Right renal pelvis (tissue), 4 donors: ENCODE results near the gene GPRIN2. TPM values are rescaled to one million over a fixed set of nuclear protein-coding genes. Genes with fewer than 3 reads are reported as not detected.
"Not testable (repeated sequence)": the region's sequence is repeated elsewhere in the genome, so short reads cannot be mapped to it uniquely, and the experiment has no call there.

Source experiments
- DNase-seq, 4 donors: peaks; one replicate each; pipeline ENCODE4 v3.0.0-alpha.2; 2013; ENCODE audit warnings: low read depth in 4 of 4, low spot score in 3 of 4, missing footprints in 1 of 4
- polyA plus RNA-seq, 4 donors: library from polyadenylated mRNA; unstranded; fragments of 120-200 nt; gene quantifications; one replicate each; pipeline ENCODE4 v1.2.1, GENCODE V29; 2013; ENCODE audit not compliant: insufficient read length in 4 of 4

GPRIN2 gene
- polyA plus RNA-seq, 4 donors, result 3.2 to 7.4 (median 4.6) TPM

DNA sequence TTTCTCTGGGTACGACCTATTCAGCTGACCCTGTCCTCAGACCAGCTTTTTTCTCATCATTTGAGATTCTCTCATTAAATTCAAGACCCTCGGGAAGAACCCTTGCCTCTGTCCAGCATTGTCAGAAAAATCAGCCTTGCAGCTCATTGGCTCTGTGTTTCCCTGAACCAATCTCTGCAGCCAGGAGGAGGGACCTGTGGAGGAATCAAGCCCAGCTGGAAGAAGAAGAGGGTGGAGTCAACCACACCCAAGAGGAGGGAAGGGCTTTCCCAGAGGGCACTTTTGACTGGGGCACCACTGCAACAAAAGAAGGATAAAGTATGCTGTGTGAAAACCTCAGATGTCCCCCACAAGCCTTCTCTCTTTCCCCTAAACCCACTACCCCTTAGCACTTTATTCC is 14.2 kb upstream of the GPRIN2 start:
- DNase-seq, result not testable (repeated sequence)

DNA sequence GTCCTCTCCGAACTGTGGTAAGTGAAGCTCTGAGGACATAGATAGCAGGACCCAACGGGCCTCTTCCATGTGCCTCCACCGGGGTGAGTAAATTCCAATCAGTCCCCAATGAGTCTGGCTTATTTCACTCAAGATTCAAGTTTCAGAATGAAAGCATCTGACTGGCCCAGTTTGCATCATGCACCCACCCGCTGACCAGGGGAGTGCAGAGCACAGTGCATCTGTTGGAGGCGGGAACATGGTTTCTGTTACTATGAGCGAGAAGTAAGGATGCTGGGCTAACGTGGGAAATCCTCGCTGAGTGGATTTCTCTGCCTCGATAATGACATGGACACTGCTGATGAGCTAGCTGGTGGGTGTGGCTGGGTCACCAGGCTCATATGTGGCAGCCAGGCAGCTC is 10.7 kb upstream of the GPRIN2 start:
- not testable (repeated sequence) for DNase-seq

DNA sequence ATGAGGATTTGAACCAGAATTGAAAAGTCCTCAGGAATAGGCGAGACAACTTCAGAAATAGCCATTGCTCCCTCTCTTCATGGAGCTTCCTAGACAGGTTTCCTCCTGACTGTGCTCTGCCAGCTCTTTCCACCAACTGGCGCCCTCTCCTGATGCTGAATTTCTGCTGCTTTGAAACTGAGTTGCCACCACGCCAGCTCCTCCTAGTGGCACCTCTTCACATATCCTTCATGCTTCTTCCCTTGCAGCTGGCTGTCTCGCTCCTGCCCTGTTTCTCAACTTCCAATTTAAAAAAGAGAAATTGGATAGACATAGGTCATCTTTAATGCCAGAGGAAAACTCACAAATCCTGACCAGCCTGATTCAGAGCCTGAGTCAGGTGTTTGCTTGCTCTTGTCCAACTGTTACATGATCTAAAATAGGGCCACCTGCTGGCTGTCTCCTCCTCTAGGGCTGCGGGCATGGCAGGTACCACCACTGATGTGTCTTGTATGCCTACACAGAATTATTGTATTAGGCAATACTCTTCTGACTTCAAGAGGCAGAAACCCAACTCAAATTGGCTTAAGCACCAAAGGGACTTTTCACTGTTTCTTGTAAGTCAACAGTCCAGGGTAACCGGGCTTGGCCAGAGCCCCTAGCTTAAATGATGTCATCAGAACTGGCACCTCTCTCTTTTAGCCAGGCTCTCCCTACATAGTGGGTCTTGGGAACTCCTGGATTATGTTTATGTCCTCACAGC is 9.3 kb upstream of the GPRIN2 start:
- DNase-seq, result not testable (repeated sequence)

DNA sequence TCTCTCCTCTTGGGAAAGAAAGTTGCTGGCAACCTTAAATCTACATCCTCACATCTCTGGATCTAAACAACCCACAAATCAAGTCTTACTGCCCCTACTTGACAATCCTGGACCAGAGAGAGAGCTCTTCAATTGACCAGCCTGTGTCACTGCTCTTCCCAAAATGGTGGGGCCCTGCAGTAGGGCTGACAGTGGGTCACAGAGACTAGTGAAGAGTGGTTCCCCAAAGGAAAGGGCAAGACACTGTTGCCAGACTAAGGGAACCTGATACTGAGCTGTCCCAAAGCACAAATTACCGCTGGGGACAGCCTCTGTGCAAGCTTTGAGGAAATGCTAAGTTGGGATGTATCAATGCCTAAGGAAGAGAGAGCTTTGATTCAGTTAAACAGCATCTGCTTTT is 4.5 kb upstream of the GPRIN2 start:
- no peak for DNase-seq

DNA sequence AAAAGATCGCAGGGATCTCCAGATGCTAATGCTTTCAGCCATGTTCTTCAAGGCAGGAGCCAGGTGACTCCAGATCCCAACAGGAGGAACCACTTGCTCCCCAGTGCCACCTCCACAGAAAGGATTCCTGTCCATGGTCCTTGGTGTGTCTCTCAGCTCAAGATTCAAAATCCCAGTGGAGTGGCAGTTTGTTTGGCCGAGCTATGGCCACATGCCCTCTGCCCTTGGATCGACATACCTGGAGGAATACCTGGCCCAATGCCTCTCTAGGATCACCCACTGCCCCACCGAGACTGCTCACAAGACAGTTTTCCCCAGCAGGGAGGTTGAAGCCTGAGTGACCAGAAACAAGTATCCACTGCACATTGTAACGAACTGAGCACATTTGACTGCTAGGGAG is 3.9 kb upstream of the GPRIN2 start:
- DNase-seq, result no peak

DNA sequence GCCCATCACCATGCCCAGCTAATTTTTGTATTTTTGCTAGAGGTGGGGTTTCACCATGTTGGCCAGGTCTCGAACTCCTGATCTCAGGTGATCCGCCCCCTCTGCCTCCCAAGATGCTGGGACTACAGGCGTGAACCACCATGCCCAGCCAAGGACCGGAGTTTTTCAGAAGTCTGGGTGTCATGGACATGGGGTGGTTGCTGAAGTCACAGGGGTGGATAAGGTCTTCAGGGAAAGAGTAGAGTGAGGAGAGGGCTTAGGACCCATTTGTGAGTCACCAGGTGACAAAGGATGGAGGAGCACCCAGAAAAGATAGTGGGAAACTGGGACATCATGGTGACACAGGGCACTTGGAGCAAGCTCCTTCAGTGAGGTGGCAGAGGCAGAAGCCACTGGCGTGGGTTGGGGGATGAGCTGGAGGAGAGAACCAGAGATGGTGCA is 2.8 kb upstream of the GPRIN2 start:
- no peak for DNase-seq

DNA sequence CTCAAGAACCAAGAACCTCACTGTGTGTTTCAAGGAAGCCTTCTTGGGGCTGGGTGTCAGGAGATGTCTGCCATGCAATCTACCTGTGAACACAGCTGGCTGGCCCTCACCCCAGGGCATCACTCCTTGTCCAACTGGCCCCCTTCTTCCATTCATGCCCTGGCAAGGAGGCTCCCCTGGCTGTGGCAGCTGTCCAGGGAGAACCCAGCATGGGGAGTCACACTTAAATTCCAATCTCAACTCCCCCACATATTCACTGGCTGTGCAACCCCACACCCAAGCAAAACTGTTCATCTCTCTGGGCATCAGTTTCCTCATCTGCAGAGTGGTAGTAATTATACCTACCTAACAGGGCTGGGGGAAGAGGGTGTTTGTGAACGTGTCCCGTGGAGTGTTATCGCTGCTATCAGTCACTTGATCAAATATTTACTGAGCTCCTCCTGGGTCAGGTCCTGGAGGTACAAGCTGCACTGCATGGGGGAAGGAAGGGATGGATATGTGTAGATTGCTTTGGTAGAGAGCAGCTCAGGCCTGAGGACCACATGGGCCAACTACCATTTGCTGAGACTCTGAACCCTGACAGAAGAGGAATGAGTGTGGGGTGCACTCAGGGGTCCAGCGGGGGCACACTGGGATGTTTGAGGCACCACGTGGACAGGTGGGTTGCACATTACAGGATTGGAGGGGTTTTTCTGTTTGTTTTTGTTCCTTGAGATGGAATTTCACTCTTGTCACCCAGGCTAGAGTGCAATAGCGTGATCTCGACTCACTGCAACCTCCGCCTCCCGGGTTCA is 2.1 kb upstream of the GPRIN2 start:
- no peak for DNase-seq

DNA sequence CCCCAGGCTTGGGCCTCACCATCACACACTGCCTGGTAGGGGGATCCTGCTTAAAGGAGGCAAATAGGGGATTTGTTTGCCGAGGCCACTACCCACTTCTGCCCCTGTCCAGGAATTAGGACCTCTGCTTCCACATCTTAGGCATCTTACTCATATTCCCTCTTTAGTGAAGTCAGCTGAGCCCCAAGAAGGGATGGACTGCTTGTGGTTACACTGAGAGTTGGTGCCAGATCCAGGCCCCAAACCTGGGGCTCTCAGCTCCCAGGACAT is 1.6 kb upstream of the GPRIN2 start:
- no peak for DNase-seq

DNA sequence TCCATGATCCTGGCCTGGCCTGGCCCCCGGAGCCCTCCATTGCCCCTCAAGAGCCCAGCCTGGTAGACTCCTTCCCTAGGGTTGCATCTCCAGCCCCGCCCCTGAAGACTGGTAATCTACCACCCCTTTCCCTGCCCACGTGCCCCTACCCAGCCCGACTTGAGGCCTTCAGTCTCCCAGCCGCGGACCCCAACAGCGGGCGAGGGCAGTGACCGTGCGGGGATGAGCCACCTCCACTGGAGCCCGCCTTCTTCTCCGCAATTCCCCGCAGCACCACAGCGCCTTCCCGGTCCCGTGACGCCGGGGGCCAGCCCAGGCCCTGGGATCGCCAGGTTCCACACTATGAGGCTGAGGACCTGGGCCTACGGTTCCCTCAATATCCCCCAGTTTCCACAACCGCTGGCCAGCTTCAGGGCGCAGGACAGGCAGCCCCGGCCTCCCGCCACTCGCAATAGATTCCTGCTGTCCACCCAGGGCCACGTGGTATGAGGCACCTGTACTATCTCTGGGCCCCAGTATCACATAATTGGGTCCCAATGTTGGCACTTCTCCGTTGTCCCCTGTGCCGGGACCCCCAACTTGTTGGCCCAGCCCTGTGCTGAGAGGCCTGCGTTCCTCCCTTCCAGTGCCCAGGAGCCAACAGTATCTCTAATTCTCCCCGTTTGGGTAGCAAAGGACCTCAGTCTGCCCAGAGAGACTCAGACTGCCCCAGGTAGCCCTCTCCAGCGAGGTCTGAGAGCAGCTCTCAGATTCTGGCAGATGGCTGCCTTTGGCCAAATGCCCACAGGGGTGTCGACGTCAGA is 1.1 kb upstream of the GPRIN2 start:
- no peak for DNase-seq

DNA sequence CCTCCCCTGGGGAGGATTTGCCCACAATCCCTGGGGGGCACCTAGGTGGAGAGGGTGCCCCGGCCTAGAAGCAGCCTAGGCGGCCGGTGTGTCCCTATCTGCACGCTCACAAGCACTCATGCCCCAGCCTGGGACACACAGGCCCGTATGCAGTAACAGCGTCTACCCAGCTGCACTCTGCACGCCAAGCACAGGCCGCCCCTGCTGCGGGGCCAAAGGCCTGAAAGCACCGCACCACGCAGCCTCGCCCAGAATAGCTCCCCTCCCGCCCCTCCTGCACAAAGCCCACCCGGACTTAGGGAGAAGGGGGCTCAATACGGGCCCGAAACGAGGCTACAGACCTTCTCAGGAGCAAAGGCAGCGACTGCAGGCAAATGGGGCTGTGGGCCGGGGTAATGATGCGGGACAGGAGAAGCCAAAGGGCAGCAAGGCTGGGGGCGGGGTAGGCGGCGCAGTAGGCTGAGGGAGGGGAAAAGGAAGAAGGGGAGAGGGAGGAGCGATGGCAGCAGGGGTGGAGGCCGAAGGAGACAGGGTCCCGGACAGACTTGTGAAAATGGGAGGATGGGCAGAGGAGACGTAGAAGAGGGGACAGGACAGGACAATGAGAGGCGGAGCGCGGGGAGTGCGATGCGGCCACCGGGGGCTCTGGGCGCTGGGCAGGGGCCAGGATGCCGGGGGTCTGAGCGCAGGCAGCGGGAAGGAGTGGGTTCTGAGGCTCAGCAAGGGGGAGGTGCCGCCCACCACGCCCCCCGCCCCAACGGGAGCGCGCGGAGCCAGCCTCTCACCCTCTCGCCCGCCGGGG is 544 bp downstream of the GPRIN2 start:
- no peak for DNase-seq

DNA sequence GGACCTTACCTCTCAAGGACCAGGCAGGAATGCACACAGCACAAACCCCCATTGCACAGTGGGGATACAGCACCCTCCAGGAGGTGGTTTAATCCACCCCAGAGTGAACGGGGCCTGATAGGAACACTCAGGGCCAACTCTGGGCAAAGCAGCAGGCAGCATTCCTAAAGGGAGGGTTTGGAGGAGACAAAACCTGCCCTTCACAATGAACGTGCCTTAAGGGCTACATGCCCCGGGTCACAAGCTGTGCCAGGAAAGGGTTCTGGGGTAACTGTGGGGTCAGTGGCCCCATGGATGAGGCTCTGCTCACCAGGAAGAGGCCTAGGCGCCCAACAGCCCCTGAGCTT is 1.1 kb downstream of the GPRIN2 start:
- DNase-seq, result no peak

DNA sequence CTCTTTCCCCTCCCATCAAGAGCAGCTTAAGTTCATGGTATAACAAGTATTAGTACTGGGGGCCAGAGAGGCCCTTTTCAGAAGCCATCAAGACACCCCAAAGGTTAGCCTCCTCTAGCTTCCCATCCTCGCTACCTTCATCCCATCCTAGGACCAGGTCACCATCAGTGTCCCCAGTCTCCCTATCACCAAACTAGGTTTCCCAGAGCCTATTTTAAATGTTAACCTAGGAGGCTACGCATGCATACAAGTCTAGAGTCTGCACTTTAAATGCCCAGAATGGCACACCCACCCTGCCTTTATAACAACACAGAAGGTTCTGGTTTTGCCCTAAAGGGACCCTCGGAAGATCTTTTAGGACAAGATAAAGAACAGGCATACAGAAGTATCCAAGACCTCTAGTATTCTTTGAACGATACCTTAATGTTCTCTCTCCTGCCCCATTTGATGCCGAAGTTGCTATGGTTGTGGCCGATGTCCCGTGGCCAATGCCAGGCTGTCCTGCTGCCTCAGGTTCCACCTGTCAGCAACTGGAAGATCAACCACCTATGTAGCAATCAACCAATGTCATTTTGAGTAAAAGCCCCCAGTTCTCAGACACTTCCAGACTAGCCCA is 2.2 kb downstream of the GPRIN2 start:
- no peak for DNase-seq

DNA sequence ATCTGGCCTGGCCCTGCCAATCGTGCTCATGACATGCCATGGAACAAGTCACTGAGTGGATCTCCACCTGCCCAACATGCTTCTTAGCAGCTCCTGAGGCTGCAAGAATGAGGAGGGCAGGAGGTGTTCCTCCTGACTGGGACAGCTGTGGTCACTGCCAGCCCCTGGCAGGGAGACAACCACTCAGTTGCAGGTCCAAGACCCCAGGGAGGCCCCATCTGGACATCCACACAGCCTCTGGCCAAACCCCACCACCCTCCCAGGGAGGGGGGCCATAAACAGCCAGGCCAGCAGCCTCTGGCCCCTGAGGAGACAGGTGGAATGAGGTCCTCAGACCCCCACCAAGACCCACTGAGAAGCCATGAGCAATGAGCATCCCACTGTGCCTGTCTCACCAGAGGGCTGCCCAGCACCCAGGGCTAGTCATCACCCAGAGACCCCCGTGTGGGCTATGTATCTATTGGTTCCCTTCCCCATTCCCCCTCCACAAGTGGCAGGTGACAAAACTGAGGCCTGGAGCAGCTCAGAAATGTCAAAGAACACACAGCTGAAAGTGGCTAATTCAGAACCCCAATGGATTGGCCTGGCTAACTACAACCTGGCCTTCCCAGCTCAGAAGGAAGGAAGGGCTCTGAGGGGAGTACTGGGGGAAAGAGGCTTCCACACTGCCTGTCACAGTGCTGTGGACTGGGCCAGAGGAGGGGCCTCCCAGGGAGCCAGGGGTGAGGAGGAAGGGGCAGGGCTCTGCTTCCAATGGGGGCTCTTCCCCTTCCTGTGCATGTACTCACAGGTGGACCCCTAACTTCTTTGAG is 3.0 kb downstream of the GPRIN2 start:
- DNase-seq, result no peak

DNA sequence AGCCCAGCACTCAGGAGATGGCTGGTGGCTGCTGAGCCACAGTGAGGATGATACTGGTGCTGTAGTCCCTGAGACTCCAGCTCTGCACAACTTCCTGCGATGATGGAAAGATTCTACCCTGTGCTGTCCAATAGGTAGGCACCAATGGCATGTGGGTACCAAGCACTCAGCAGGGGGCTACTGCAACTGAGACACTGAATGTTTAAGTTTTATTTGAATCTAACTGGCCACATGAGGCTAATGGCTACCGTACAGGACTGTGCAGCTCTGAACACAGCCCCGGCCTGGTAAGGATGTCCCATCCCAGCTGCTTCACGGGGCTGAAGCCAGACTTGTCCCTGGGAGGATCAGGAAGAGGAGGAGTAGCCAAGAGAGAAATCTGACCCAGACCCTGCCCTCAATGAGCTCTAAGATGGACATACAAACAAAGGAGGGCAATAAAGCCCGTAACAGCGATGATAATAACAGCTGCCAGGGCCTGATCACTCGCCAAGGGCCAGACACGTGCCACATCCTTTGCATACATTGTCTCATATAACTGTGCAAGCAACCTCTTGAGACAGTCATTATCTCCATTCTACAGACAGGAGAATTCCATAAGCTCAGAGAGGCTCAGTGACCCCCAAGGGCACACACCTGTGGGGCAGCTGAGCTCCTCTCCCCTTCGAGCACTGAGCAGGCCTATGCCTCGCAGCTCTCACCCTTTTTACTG is 3.8 kb downstream of the GPRIN2 start:
- no peak for DNase-seq

DNA sequence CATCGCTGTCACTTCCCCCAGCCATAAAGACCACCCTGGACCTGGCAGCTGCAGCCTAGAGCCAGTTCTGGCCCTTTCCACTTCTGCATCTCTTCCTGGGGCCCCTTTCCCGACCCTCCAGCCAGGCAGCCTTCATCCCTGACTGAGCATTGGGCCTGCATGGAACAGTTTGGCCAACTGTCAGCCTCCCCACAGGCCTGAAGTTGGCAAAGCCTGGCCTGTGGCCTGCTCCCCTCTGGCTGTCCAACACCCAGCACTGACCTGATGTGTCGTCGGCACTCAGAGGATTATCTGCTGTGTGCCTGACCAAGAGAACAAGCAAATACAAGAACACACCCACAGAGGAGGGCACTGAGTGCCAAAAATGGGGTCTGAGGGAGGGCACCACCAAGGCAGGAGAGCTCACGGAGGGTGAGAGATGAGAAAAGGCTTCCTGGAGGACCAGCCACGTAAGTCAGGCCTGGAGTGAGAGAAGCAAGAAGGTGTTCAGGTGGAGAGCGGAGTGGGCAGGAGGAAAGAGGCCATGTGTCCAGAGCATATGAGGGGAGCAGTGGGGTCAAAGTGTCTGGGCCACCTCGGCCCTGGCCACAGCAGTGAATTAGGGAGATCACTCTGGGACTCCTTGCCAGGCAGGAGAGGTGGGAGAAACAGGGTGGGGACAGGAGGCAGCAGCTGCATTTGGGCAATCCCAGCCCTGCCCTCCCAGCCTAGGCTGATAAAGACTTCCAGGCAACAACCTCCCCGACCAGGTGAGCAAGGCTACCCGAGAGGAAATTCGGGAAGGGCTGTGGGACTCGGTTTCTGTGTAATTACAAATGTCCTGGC is 4.5 kb downstream of the GPRIN2 start:
- DNase-seq, result no peak

DNA sequence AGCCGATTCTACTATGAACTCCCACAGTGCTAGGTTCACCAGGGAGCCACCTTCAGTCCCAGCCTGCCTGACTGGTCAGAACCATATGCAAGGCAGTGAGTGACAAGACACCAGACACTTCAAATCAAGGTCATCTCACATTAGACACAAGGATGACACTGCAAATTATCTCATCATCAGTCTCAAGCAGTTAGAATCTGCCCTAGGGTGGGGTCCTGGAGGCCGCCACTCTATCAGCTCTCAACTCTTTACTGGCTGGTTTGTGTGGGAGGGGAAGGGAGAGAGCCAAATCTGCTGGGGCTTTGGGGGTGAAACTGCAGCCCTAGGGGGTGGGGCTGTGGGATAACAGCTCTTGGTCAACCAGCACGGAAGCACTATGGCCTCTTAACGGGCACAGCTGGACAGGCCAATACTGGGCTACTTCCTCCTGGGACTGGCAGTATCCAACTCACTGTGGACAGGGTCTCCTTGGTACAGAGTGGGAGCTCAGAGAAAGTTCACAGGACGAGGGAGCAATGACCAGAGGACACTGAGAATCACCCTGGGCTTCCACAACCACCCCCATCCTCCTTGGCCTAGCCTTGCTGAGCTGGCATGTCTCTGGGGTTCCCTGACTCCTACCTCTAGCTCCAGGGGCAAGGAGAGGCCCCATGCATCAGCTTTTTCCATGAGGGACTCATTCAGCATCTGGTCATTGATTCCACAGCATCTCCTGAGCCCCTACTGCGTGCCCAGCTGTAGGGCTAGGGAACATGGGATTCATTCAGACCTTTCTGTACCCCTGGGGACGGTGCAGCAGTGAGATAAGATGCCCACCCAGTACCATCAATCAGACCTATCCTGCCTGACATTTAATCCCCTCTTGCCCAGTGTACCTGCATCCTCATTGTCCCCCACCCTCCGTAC is 5.4 kb downstream of the GPRIN2 start:
- no peak for DNase-seq
